ENCODE data around the gene ITGA7.

The ITGA7 gene

GRCh38 chr12:55702861-55703260, 4.8 kb downstream of the ITGA7 start:
- no peak overlapping the region for H2BK15ac ChIP-seq (replicated peaks; ENCODE audit: low read depth)
- no CpG with 5 or more reads among the region's 8 CpGs for WGBS (ENCODE audit: extremely low coverage, insufficient coverage, low lambda C conversion rate)
- no peak overlapping the region for H2BK120ac ChIP-seq (ENCODE audit: low read depth, low read length)
- DNase-seq: no peak
- H2BK5ac ChIP-seq (ENCODE audit: low read length): no peak overlapping the region
- H3K56ac ChIP-seq (ENCODE audit: low read length): no peak overlapping the region
- H3K79me2 ChIP-seq (ENCODE audit: control insufficient read depth, insufficient read depth, low read length): no peaks in the 10 kb centered on the region
- H3K4me1 ChIP-seq (ENCODE audit: control insufficient read depth, low read depth, low read length): peaks cover 1% of the 10 kb centered on the region
- no peak overlapping the region for H3K9ac ChIP-seq (ENCODE audit: low read length)
- no peak overlapping the region for H3K4me3 ChIP-seq (ENCODE audit: low read length)
- no peak overlapping the region for H4K5ac ChIP-seq (ENCODE audit: low read length)
- no peak overlapping the region for H3K27ac ChIP-seq (ENCODE audit: low read depth, low read length)
- H2AK5ac ChIP-seq (ENCODE audit: low read length): no peak overlapping the region
- H3K23ac ChIP-seq (ENCODE audit: low read length): no peak overlapping the region
- H3K18ac ChIP-seq (ENCODE audit: low read length): no peak overlapping the region
- H3K79me1 ChIP-seq (ENCODE audit: low read length): peaks cover 2% of the 10 kb centered on the region
- H3K4me2 ChIP-seq (ENCODE audit: low read length): no peak overlapping the region
- no peaks in the 10 kb centered on the region for H3K36me3 ChIP-seq (ENCODE audit: control insufficient read depth, insufficient read depth, low read length)
- no peaks in the 10 kb centered on the region for H3K27me3 ChIP-seq (ENCODE audit: insufficient read depth, low read length, poor library complexity)
- no peak overlapping the region for H4K8ac ChIP-seq (ENCODE audit: low read depth, low read length)
- H3K4ac ChIP-seq (ENCODE audit: low read depth, low read length): no peak overlapping the region

GRCh38 chr12:55700255-55701018, 7.3 kb downstream of the ITGA7 start:
- no peaks in the 10 kb centered on the region for H3K4me1 ChIP-seq (ENCODE audit: control insufficient read depth, low read depth, low read length)
- H2BK15ac ChIP-seq (replicated peaks; ENCODE audit: low read depth): no peak overlapping the region
- H3K79me1 ChIP-seq (ENCODE audit: low read length): peaks cover 2% of the 10 kb centered on the region
- DNase-seq: no peak
- H4K8ac ChIP-seq (ENCODE audit: low read depth, low read length): no peak overlapping the region
- no peak overlapping the region for H3K18ac ChIP-seq (ENCODE audit: low read length)
- no peak overlapping the region for H2BK5ac ChIP-seq (ENCODE audit: low read length)
- H3K23ac ChIP-seq (ENCODE audit: low read length): no peak overlapping the region
- H3K27ac ChIP-seq (ENCODE audit: low read depth, low read length): no peak overlapping the region
- no peak overlapping the region for H2AK5ac ChIP-seq (ENCODE audit: low read length)
- H2BK120ac ChIP-seq (ENCODE audit: low read depth, low read length): no peak overlapping the region
- no peak overlapping the region for H3K9ac ChIP-seq (ENCODE audit: low read length)
- no CpG with 5 or more reads among the region's 21 CpGs for WGBS (ENCODE audit: extremely low coverage, insufficient coverage, low lambda C conversion rate)
- no peak overlapping the region for H3K4ac ChIP-seq (ENCODE audit: low read depth, low read length)
- H4K5ac ChIP-seq (ENCODE audit: low read length): no peak overlapping the region
- no peaks in the 10 kb centered on the region for H3K79me2 ChIP-seq (ENCODE audit: control insufficient read depth, insufficient read depth, low read length)
- no peak overlapping the region for H3K4me3 ChIP-seq (ENCODE audit: low read length)
- H3K4me2 ChIP-seq (ENCODE audit: low read length): no peak overlapping the region
- no peak overlapping the region for H3K56ac ChIP-seq (ENCODE audit: low read length)
- H3K27me3 ChIP-seq (ENCODE audit: insufficient read depth, low read length, poor library complexity): no peaks in the 10 kb centered on the region
- no peaks in the 10 kb centered on the region for H3K36me3 ChIP-seq (ENCODE audit: control insufficient read depth, insufficient read depth, low read length)

- Histone ChIP-seq H3K23ac (ENCODE audit: low read length) (no peak overlapping the region), H3K36me3 (ENCODE audit: control insufficient read depth, insufficient read depth, low read length) (no peaks in the 10 kb centered on the region)
Measured at GRCh38 chr12:55699471-55700055, 8.1 kb downstream of the ITGA7 start.

GRCh38 chr12:55698965-55699364, 8.7 kb downstream of the ITGA7 start:
- H3K56ac ChIP-seq (ENCODE audit: low read length): no peak overlapping the region
- no peak overlapping the region for H2AK5ac ChIP-seq (ENCODE audit: low read length)
- H3K4ac ChIP-seq (ENCODE audit: low read depth, low read length): no peak overlapping the region
- no peaks in the 10 kb centered on the region for H3K36me3 ChIP-seq (ENCODE audit: control insufficient read depth, insufficient read depth, low read length)
- no peak overlapping the region for H3K9ac ChIP-seq (ENCODE audit: low read length)
- no peak overlapping the region for H4K5ac ChIP-seq (ENCODE audit: low read length)
- H4K8ac ChIP-seq (ENCODE audit: low read depth, low read length): no peak overlapping the region
- H3K23ac ChIP-seq (ENCODE audit: low read length): no peak overlapping the region
- H3K79me1 ChIP-seq (ENCODE audit: low read length): peaks cover 2% of the 10 kb centered on the region
- no peak overlapping the region for H3K18ac ChIP-seq (ENCODE audit: low read length)
- H2BK15ac ChIP-seq (replicated peaks; ENCODE audit: low read depth): no peak overlapping the region
- H3K27me3 ChIP-seq (ENCODE audit: insufficient read depth, low read length, poor library complexity): no peaks in the 10 kb centered on the region
- no peak overlapping the region for H3K27ac ChIP-seq (ENCODE audit: low read depth, low read length)
- H3K4me1 ChIP-seq (ENCODE audit: control insufficient read depth, low read depth, low read length): no peaks in the 10 kb centered on the region
- H3K4me2 ChIP-seq (ENCODE audit: low read length): no peak overlapping the region
- H3K79me2 ChIP-seq (ENCODE audit: control insufficient read depth, insufficient read depth, low read length): no peaks in the 10 kb centered on the region
- no CpG with 5 or more reads among the region's 1 CpG for WGBS (ENCODE audit: extremely low coverage, insufficient coverage, low lambda C conversion rate)
- H3K4me3 ChIP-seq (ENCODE audit: low read length): no peak overlapping the region
- no peak overlapping the region for H2BK5ac ChIP-seq (ENCODE audit: low read length)
- no peak overlapping the region for H2BK120ac ChIP-seq (ENCODE audit: low read depth, low read length)
- DNase-seq: no peak

More at GRCh38 chr12:55699471-55700055, 8.1 kb downstream of the ITGA7 start:
- Histone ChIP-seq H3K4me2 (ENCODE audit: low read length) (no peak overlapping the region), H2BK15ac (replicated peaks; ENCODE audit: low read depth) (no peak overlapping the region), H3K27me3 (ENCODE audit: insufficient read depth, low read length, poor library complexity) (no peaks in the 10 kb centered on the region), H4K5ac (ENCODE audit: low read length) (no peak overlapping the region), H3K4ac (ENCODE audit: low read depth, low read length) (no peak overlapping the region), H3K18ac (ENCODE audit: low read length) (no peak overlapping the region), H3K27ac (ENCODE audit: low read depth, low read length) (no peak overlapping the region), H2BK5ac (ENCODE audit: low read length) (no peak overlapping the region), H3K56ac (ENCODE audit: low read length) (no peak overlapping the region), H3K79me2 (ENCODE audit: control insufficient read depth, insufficient read depth, low read length) (no peaks in the 10 kb centered on the region), H2BK120ac (ENCODE audit: low read depth, low read length) (no peak overlapping the region), H3K4me3 (ENCODE audit: low read length) (no peak overlapping the region), H3K79me1 (ENCODE audit: low read length) (peaks cover 2% of the 10 kb centered on the region), H3K4me1 (ENCODE audit: control insufficient read depth, low read depth, low read length) (no peaks in the 10 kb centered on the region), H3K9ac (ENCODE audit: low read length) (no peak overlapping the region), H2AK5ac (ENCODE audit: low read length) (no peak overlapping the region), H4K8ac (ENCODE audit: low read depth, low read length) (no peak overlapping the region)
- no CpG with 5 or more reads among the region's 5 CpGs for WGBS (ENCODE audit: extremely low coverage, insufficient coverage, low lambda C conversion rate)
- no peak for DNase-seq

- Histone ChIP-seq H3K23ac (ENCODE audit: low read length) (no peak overlapping the region), H3K18ac (ENCODE audit: low read length) (no peak overlapping the region), H2BK15ac (replicated peaks; ENCODE audit: low read depth) (no peak overlapping the region), H3K27me3 (ENCODE audit: insufficient read depth, low read length, poor library complexity) (no peaks in the 10 kb centered on the region), H3K4me2 (ENCODE audit: low read length) (no peak overlapping the region), H4K5ac (ENCODE audit: low read length) (no peak overlapping the region), H3K4ac (ENCODE audit: low read depth, low read length) (no peak overlapping the region), H4K8ac (ENCODE audit: low read depth, low read length) (no peak overlapping the region), H3K79me1 (ENCODE audit: low read length) (peaks cover 2% of the 10 kb centered on the region), H3K56ac (ENCODE audit: low read length) (no peak overlapping the region), H3K9ac (ENCODE audit: low read length) (no peak overlapping the region), H3K4me1 (ENCODE audit: control insufficient read depth, low read depth, low read length) (no peaks in the 10 kb centered on the region), H2BK5ac (ENCODE audit: low read length) (no peak overlapping the region), H3K36me3 (ENCODE audit: control insufficient read depth, insufficient read depth, low read length) (no peaks in the 10 kb centered on the region), H2AK5ac (ENCODE audit: low read length) (no peak overlapping the region), H3K79me2 (ENCODE audit: control insufficient read depth, insufficient read depth, low read length) (no peaks in the 10 kb centered on the region), H3K4me3 (ENCODE audit: low read length) (no peak overlapping the region), H2BK120ac (ENCODE audit: low read depth, low read length) (no peak overlapping the region), H3K27ac (ENCODE audit: low read depth, low read length) (no peak overlapping the region)
- no CpG with 5 or more reads among the region's 16 CpGs for WGBS (ENCODE audit: extremely low coverage, insufficient coverage, low lambda C conversion rate)
- DNase-seq: no peak
Measured at GRCh38 chr12:55698241-55698955, 9.3 kb downstream of the ITGA7 start.

Data from mesendoderm (in vitro differentiated cells).